ENCODE data around the gene NXPH3.
A peak's percentile ranks its signal among the peaks of the same experiment; 100 is the strongest.
"Not testable (repeated sequence)": the region's sequence is repeated elsewhere in the genome, so short reads cannot be mapped to it uniquely, and the experiment has no call there.

Gene NXPH3

DNA sequence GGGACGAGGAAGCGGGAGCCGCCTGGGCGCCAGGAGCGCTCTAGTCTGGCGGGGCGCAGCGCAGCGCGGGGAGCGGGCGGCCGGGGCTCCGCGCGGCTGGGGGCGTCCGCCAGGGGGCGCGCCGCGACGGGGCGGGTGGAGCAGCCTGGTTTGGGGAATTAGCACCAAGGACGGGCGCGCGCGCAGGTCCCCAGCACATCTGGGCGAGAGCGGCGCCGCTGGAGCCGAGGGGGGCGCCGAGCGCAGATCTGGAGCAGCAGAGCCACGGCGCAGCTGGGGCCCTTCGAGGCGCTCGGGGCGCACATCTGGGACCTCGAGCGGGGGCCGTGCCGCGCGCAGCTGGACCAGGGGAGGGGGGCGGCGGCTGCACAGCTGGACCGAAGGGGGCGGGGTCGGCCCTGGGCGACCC lies at the start of gene NXPH3:
Gene NXPH3, plus strand, starts transcription at position 193 of the 409 bp plus-strand sequence. CDS start 349 bp downstream, outside the sequence.
- DNase-seq, result peak; percentile 70

DNA sequence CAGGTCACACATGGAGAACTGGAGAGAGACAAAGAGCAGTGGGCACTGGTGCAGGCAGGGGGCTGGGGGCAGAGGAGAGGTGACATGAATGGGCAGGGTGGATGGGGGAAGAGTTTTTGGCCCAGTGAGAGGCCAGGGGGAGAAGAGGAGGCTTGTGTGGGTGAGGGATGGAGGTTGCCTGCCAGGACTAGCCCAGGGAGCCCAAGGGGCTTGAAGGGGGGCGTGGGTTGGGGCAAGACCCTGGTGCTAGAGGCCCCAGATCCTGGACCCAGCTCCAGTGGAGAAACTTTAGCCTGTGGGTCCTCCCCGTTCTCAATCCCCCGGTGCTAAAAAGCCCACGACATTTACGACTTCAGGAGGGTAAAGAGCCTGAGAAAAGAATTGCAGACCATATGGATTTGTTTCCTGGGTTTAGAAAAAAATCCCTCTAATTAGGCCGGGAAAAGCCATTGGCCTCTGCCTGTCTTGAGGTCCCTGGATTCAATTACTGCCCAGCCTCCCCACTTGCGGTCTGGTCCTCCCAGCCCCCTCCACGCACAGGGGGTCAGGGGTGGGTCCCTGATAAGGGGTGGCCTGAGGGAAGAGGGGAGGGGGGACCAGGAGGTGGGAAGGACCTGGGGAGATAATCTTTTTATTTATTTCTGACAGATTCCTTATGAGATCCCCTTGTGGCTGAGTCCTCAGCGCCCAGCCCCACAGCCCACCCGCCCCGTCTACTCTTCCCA lies 47.6 kb upstream of the NXPH3 start:
- DNase-seq, result no peak

DNA sequence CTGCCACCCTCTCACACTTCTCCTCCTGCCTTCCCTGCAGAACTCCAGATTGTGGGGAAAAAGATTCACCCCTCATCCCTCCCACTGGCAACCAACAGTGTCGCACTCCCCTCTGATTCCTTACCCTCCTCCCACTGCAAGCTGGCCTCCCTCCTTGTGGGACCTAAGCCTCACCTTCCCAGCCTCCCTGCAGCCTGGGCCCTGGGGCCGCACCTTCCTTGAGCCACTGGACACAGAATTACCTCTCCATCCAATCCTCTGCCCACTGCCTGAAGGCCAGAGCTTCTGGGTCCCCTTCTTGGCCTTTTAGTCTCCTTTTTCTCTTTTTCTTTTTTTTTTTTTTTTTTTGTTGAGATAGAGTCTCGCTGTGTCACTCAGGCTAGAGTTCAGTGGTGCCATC lies 46.7 kb upstream of the NXPH3 start:
- no peak for DNase-seq

DNA sequence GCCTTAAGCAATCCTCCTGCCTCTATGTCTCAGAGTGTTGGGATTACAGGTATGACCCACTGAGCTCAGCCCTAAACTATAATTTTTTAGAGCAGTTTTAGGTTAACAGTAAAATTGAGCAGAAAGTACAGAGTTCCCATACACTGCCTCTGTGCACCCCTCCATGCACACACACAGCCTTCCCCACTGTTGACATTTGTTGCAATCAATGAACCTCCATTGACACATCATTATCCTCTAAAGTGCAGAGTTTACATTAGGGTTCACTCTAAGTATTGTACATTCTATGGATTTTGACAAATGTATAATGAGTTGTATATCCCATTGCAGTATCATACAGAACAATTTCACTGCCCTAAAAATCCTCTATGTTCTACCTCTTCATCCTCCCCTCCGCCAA lies 45.6 kb upstream of the NXPH3 start:
- DNase-seq, result no peak

DNA sequence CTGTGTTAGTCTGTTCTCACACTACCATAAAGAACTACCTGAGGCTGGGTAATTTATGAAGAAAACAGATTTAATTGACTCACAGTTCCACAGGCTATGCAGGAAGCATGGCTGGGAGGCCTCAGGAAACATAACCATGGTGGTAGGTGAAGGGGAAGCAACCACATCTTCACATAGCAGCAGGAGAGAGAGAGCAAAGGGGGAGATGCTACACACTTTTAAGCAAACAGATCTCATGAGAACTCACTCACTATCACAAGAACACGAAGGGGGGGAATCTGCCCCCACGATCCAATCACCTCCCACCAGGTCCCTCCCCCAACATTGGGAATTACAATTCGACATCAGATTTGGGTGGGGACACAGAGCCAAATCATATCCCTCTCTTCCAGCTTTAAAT lies 31.8 kb upstream of the NXPH3 start:
- no peak for DNase-seq

DNA sequence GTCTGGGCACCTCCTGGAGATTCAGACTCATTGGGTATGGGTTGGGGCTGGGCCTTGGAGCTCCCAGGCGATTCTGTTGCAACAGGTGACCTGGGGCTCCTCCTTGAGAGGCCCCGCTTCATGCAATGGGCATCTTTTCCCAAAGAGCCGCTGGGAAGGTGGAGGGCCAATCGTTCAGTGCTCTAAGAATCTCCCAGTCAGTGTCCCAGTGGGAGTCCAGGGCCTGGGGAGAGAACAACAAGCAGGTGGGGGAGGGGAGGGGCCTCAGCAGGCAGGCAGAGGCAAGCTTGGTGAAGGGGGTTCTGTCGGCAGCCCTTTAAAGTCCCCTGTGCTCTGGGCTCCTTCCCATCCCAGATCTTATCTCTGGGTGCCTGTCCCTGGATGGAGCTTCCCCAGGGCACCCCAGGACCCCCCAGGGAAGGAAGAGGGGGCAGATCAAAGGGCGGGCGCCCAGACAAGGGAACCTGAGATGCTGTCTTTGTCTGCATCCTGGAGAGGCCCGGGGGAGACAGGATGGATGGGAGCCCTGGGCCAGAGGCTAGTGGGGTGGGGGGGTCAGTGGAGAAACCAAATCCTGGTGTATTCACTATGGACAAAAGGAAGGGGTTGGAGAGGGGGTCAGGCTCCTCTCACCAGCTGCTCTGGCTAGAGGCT lies 30.5 kb upstream of the NXPH3 start:
- no peak for DNase-seq

DNA sequence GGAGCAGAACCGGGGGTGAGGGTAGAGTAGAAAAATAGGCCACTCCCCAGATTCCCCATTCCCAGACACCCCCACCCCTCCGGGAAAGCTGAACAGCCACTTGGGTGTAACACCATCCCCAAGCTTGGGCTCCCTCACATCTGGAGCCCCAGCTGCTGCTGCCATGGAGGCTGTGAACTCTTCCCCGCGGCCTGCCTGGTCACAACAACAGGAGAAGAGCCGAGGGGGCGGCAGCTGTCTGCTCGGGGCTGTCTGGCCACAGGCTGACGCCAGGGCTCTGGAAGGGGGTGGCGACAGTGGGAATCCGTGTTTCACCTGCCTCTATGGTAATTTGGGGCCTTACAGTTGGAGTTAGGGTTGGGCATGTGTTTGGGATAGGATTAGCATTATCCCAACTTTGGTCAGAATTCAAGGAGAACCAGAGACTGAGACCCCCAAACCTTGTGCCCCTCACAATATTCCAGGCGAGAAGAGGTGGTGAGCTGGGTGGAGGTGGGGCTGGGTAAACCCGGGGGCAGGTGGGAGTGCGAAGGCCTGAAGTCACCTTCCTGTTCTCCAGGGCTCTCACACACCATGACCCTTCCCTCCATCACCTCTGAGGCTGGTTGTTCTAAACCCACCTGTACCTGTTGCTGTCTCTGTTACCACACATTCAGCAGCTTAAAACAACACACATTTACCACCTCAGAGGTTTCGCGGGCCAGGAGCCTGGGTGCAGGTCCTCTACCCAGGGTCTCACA lies 29.7 kb upstream of the NXPH3 start:
- no peak for DNase-seq

DNA sequence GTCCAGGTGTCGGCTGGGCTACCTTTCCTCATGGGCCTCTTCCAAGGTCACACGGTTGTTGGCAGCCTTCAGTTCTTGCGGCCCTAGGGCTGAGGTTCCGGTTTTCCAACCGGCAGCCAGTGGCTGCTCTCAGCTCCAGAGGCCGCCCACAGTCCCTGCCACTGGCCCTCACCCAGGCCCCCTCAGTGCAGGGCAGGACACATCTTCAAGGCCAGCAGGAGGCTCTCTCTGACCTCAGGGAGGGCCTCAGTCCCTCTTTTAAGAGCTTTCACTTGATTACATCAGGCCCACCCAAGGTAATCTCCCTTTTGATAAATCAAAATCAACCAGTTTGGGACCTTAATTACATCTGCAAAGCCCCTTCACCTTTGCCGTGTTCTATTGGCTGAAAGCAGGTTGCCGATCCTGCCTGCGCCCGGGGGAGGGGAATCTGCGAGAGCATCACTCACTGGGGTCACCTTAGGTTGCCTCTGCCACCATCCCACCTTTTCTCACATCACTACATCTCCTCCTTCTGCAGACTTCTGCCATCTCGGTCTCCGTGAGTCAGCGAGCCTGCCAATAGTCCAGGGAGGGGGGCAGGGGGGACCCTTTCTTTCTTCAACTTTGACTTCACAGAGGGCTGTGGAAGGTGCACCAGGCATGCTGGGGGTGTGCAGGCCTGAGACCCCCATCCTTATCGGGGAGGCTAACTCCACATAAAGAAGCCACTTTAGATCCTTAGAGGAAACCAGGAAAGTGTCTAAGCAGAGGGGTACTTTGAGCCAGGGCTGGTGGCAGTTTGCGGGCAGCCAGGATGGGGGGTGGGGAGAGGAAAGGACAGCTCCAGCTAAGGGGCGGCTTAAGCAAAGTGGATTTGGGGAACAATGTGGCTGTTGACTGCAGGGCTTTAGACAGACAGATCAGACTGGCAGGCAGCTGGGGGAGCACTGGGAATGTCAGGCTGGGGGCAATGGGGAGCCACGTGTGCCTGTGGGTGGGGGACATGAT lies 28.8 kb upstream of the NXPH3 start:
- no peak for DNase-seq

DNA sequence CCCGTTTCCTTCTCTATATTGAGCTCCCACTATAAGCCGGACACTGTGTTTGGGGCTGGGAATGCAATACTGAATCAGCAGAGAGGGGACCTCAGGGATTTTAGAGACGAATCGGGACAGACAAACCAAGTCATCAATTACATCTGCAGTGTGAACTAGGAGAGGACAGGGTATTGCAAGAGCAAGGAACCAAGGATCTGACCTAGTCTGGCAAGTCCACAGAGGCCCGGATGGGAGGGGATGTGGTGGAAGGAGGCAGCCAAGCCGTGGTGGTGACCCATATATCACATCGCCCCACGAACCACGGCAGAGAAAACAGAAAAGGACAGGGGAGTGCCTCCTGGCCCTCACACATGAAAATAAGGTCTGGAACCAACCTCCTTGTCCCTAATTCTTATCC lies 28.1 kb upstream of the NXPH3 start:
- no peak for DNase-seq

DNA sequence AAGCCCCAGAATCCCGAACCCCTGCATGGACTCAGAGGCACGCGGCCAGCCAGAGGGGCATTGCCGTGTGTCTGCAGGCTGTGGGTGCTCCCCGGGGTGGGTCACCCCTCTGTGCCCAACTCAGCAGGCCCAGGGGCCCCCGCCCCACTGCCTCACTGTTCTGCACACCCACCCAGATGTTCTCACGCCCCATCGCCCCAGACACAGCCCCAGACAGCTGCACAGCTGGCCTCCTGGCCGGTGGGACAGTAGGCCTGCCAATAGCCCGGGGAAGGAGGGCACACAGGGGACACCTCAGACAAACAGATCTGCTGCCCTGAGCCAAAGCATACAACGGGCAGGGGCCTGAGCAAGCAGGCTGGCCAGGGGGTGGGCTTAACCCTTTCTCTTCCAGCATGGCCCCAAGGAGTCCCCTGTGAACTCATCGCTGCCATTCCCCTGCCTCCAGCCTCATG lies 27.6 kb upstream of the NXPH3 start:
- DNase-seq, result no peak

DNA sequence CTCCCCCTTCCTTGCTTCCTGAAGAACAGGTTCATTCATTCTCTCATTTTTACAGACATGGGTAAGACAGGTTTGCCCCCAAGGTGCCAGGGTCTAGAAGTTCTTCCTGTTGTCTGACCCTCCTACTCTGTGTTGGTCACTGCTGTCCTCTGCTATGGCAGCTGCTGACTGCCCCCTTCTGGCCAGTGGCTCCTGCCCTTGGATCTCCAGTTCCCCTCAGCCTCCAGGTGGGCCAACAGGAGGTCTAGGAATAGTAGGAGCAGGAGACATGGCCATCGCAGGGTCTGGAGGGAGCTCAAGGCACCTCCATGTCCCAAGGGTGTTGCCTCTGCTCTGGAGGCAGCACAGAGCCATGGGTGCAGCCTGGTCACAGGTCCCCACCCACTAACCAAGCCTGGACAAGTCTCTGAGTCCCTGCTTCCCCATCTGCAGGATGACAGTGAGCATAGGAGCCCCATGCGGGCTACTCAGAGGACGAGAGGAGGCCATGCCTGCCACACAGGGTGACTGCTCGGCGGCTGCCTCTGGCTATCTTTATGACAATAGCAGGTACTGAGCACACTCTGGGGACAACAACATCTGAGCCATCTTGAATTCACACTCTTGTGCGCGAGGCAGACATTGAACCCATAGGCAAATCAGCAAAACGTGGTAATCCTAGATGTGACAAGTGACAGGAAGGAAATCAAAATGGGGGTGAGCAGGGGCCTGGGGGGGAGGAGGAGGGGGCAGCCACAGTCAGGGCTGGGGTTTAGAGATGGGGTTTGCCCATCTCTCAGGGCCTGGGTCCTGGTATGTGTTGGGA lies 27.0 kb upstream of the NXPH3 start:
- DNase-seq, result no peak

DNA sequence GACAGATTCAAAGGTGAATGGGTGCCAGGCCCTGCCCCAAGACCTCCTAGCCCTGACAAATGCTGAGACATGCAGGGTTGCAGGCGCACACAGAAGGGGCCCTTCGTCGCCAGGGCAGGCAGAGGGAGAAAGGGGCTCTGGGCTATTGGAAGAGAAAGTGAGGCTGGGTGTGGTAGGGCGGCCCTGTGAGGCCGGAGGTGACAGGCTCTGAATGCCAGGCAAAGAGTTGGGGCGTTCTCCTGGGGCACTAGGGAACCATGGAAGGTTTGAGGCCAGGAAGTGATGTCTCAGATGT lies 26.4 kb upstream of the NXPH3 start:
- no peak for DNase-seq

DNA sequence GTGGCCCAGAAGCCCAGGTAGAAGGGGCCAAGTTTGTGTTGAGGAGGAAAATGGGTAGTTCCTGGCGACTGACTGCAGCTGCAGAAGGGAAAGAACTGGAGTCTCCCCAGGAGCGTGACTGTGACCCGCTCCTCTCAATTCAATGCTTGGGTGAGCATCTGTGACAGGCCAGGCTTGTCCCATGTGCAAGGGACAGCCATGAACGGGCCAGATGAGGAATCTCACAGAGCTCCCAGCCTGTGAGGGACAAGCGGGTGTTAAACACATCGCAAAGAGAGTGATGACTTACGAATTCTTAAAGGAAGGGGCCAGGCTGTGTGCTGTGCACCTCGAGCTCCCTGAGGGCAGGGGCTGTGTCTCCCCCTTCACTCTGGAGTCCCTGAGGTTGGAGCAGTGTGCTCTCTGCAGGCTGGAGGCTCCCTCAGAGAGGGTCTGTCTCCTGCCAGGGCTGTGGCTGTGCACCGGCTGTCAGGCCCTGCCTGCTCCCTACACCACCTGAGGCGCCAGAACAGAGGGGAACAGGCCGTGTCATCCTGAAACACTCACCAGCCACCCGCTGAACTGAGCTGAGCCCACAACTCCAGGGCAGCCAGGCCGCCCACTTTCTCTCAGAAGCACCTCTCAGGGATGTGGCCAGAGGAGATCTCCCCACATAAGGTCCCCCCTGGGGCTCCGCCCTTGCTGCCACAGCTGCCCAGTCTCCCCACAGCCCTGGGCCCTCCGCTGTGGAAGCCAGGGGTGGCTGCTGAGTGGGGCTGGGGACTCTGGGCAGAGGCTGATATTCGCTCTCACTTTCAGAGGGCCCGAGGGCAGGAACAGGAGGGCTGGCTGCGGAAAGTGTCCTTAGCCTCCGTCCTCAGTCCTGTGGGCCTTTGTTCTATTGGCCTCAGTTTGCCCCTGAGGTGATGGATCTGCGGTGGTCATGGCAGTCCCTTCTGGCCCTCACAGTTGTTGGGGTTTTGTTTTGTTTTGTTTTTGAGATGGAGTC lies 25.7 kb upstream of the NXPH3 start:
- no peak for DNase-seq

DNA sequence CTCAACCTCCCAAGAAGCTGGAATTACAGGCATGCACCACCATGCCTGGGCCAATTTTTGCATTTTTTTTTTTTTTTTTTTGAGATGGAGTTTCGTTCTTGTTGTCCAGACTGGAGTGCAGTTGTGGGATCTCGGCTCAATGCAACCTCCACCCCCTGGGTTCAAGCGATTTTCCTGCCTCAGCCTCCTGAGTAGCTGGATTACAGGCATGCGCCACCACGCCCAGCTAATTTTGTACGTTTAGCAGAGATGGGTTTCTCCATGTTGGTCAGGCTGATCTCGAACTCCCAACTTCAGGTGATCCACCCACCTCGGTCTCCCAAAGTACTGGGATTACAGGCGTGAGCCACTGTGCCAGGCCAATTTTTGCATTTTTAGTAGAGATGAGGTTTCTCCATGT lies 24.9 kb upstream of the NXPH3 start:
- not testable (repeated sequence) for DNase-seq

DNA sequence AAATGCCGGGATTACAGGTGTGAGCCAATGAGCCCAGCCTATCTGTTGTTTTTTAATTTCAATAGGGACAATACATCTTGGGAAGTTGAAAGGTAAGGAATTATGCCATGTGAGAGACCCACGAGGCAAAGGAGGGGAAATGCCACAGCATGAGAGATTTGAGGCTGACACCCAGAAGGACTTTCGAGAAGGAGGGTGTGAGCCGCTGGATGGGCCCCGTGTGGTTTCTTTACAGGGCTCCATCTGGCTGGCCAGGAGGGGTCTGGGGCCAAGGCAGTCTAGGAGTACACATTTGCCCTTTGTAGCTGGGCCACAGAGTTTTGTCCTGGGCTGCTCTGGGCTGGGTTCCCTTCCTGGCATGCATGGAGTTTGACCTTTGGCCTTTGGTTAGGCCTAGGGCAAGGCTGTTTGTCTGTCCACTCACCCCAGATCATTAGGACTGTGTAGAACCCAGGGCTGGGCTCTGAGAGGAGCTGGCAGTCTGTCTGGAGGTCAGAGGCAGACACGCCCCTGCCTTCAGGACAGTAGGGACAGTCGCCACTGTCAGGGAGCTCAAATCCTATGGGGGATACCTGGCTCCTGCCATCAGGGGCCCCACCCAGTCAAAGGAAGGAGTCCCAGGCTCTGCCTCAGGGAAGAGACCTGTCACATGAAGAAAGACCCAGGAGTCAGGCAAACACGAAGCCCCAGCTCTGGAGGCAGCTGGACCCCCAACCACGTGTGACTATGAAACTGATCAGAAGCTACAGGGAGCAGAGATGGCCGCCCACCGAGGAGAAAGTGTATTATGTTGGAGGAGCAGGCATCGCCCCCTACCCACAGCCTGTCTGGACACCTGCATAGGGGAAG lies 24.2 kb upstream of the NXPH3 start:
- DNase-seq, result no peak

DNA sequence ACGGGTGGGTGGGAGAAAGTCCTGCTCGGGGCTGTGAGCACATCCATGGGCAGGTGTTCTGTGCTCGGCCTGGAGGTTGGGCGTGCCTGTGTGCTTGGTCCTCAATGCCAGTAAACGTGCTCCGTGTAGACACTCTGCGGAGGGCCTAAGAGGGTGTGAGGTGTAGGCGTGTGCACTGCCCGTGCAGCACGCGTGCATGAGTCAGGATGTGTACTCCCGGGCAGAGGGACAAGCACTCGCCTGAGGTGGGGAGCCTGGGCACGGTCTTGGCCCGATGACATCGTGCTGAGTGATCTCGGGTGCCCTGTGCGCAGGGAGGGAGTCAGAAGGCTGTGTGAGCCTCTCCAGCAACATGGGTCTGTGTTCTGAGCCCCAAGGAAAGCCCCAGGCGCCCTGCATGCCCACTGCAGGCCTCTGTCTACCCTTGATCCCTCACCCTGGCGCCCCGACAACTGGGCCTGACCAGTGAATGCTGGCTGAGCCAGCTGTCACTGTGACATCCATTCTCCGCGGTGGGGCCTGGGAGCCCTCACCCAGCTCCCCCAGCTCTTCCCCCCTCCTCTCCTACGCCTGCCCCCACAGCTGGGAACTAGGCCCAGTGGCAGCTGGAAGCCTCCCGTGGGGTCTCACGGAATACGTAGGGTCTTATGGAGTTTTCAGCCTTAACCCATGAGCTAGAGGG lies 23.5 kb upstream of the NXPH3 start:
- DNase-seq, result no peak

DNA sequence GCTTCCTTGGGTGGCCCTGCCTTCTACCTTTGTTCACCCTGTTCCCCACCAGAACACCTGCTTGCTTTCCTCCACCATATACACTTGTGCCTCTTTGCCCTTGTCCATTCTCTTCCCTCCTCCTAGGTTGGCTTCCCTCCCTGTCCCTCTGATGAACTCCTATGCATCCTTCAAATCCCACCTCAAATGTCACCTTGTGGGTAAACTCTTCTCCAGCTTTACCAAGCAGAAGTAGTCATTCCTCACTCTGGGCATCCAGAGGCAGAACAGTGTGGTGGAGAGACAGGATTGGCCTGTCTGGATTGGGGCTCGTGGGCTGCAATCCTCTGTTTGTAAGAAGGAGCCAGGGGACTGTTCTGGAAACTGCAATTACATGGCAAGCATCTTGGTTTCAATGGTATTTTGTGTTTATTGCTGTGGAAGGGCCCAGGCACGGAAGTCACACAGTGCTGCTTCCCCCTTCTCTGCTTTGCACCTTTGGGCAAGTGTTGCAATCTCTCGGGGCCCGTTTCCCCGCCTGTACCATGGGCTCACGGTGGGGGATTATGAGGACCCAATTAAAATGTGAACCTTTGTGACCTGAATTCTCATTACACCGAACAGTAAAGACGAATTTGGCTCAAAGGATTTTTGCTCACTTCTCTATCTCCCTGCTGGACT lies 21.9 kb upstream of the NXPH3 start:
- DNase-seq, result no peak

DNA sequence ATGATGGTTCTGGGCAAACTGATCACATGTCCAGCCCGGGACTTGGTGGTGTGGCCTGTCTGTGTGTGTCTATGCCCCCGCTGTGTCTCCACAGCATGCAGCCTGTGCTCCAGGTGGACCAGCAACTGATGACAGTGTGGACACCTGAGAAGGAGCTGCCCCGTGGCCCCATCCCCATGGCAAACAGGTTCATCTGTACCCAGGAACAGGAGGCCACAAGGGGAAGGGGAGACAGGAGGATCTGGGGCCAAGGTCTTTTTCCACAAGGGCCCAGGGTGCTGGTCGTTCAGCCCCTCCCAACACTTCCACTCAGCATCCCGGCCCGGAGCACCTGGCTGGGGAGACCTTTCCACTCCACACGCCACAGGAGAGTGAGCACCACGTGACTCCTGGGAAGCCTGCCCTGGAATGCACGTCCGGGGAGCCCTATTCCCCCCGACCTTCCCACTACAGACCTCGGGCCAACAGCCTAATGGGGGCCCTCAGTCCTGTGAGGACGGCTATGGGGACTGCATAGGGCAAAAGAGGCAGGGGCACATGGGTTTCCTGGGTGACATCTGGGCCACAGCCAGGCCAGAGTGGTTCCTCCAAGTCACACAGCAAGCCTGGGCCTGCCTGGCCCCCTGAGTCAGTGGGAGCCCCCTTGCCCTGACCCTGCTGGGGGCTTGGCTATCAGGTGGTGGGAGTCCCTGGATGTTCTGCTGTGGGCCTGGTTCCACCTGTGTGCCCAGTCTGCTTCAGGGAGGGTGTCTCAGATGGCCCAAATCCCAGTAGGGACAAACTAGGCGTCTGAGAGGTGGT lies 20.8 kb upstream of the NXPH3 start:
- DNase-seq, result no peak
